B cell (primary cell): ENCODE measurements around the gene EEF1AKMT2. TPM values are rescaled to one million over a fixed set of nuclear protein-coding genes. Genes with fewer than 3 reads are reported as not detected.

ENCODE experiments used
- ATAC-seq: fragments of 200-7000 bp; cut with Tn5 transposase; one replicate; pipeline ENCODE4 v1.10.0; 2021; ENCODE audit warnings: low read depth, mild to moderate bottlenecking, moderate number of reproducible peaks, moderate library complexity
- CTCF ChIA-PET: fragments of 350-600 bp; sonication (Branson Sonifier 250); formaldehyde crosslinking; loops from one replicate; lab custom pipeline; 2021; ENCODE audit warnings: antibody characterized with exemption, inconsistent platforms; lab: Charles Lee
- POLR2A ChIA-PET: fragments of 350-600 bp; sonication (Branson Sonifier 250); formaldehyde crosslinking; loops from one replicate; lab custom pipeline; 2021; ENCODE audit warnings: antibody characterized with exemption; lab: Charles Lee
- DNase-seq: peaks from one replicate; pipeline ENCODE4 v3.0.0; 2013
- H2AFZ ChIP-seq: 2 replicates; pipeline ENCODE4 v1.6.1; 2012; ENCODE audit warnings: mild to moderate bottlenecking, low read depth, low read length; ENCODE audit not compliant: insufficient read depth, poor library complexity, severe bottlenecking
- H3K27ac ChIP-seq, 2 donors: 1 replicate in 1 of 2; 2 replicates in 1 of 2; pipeline ENCODE4 v1.5.1; 2012 to 2013; ENCODE audit warnings: low read length in 2 of 2, mild to moderate bottlenecking in 2 of 2, moderate library complexity in 1 of 2
- H3K27me3 ChIP-seq, 4 experiments: fragments of 200-600 bp in 1 of 4; sonication (generic) in 1 of 4; replicated peaks in 1 of 4; 1 replicate in 2 of 4; 2 replicates in 2 of 4; pipeline versions ENCODE4 v1.6.1 to v1.7.0; 2013 to 2016; ENCODE audit warnings: low read length in 3 of 4, mild to moderate bottlenecking in 2 of 4, mixed read lengths in 1 of 4, moderate library complexity in 1 of 4; ENCODE audit not compliant: insufficient read depth in 4 of 4, control insufficient read depth in 3 of 4; ENCODE audit errors: control extremely low read depth in 1 of 4
- H3K36me3 ChIP-seq, 2 experiments: replicated peaks in 1 of 2; 1 replicate in 1 of 2; 2 replicates in 1 of 2; pipeline versions ENCODE4 v1.6.1 to v1.7.1; 2013; ENCODE audit warnings: low read length in 1 of 2; ENCODE audit not compliant: insufficient read depth in 2 of 2, control insufficient read depth in 1 of 2; ENCODE audit errors: control extremely low read depth in 1 of 2, extremely low read depth in 1 of 2
- H3K4me1 ChIP-seq, 2 donors: fragments of 200-600 bp in 1 of 2; sonication (generic) in 1 of 2; 1 replicate in 1 of 2; 2 replicates in 1 of 2; pipeline versions ENCODE4 v1.5.1 to v1.6.1; 2013 to 2017; ENCODE audit warnings: low read length in 2 of 2; ENCODE audit not compliant: control insufficient read depth in 2 of 2, insufficient read depth in 2 of 2
- H3K4me2 ChIP-seq: replicated peaks from 2 replicates; pipeline ENCODE3; 2012; ENCODE audit warnings: mild to moderate bottlenecking, low read depth, low read length; ENCODE audit not compliant: poor library complexity, severe bottlenecking
- H3K4me3 ChIP-seq, 5 experiments: fragments of 200-600 bp in 1 of 5; sonication (generic) in 1 of 5; 1 replicate in 3 of 5; 2 replicates in 2 of 5; pipeline versions ENCODE4 v1.5.1 to v1.7.0; 2011 to 2016; ENCODE audit warnings: low read length in 4 of 5, mild to moderate bottlenecking in 4 of 5, low read depth in 2 of 5, control low read depth in 1 of 5, moderate library complexity in 1 of 5; ENCODE audit not compliant: insufficient read depth in 1 of 5; ENCODE audit errors: control extremely low read depth in 1 of 5, extremely low read depth in 1 of 5
- H3K79me2 ChIP-seq: fragments of 200-600 bp; sonication (generic); one replicate; pipeline ENCODE4 v1.6.0; 2016; ENCODE audit warnings: low read length; ENCODE audit not compliant: control insufficient read depth, insufficient read depth
- H3K9ac ChIP-seq: fragments of 200-600 bp; sonication (generic); 2 replicates; pipeline ENCODE4 v1.6.1; 2017; ENCODE audit warnings: mild to moderate bottlenecking, low read length, moderate library complexity
- H3K9me3 ChIP-seq, 3 donors: one replicate each; pipeline versions ENCODE4 v1.6.1 to v1.7.1; 2013; ENCODE audit warnings: low read length in 2 of 3; ENCODE audit not compliant: control insufficient read depth in 2 of 3, insufficient read depth in 1 of 3; ENCODE audit errors: control extremely low read depth in 1 of 3
- H4K20me1 ChIP-seq: 2 replicates; pipeline ENCODE4 v1.6.0; 2012; ENCODE audit warnings: mild to moderate bottlenecking, low read length; ENCODE audit not compliant: insufficient read depth, control insufficient read depth, poor library complexity, severe bottlenecking
- H3K27ac Mint-ChIP-seq: one replicate; pipeline ENCODE4 v1.8.0; 2021; ENCODE audit warnings: mixed read lengths
- H3K27me3 Mint-ChIP-seq: one replicate; pipeline ENCODE4 v1.8.0; 2021; ENCODE audit warnings: mixed read lengths
- H3K4me1 Mint-ChIP-seq: one replicate; pipeline ENCODE4 v1.8.0; 2021; ENCODE audit warnings: mixed read lengths
- H3K4me3 Mint-ChIP-seq: one replicate; pipeline ENCODE4 v1.8.0; 2021; ENCODE audit warnings: mixed read lengths
- H3K9me3 Mint-ChIP-seq: one replicate; pipeline ENCODE4 v1.8.0; 2022; ENCODE audit warnings: mixed read lengths; ENCODE audit not compliant: insufficient read depth
- EZH2 ChIP-seq: IDR thresholded peaks from 2 replicates; pipeline ENCODE4 v1.6.1; 2012; ENCODE audit warnings: borderline replicate concordance, low read depth, mild to moderate bottlenecking, moderate library complexity, low read length; ENCODE audit not compliant: insufficient read depth, poor library complexity, severe bottlenecking
- WGBS: methylation state at CpG from one replicate; pipeline ENCODE4 v1.1.5; 2013; ENCODE audit warnings: missing lambda C conversion rate; ENCODE audit not compliant: insufficient coverage; 5-methylcytosine and 5-hydroxymethylcytosine counted together
- intact Hi-C: fragments of 100-400 bp; cut with micrococcal nuclease; formaldehyde crosslinking; loops from one replicate; pipeline ENCODE4 v1.10.0; 2022
- polyA plus RNA-seq: library from polyadenylated mRNA; depleted of rRNA; stranded (reverse); fragments of >200 nt; gene quantifications from 2 replicates; pipeline ENCODE4 v1.2.3, GENCODE V29; 2012
- total RNA-seq, 2 donors: library from RNA; stranded (reverse); fragments of 120-200 nt in 1 of 2; gene quantifications; 1 replicate in 1 of 2; 2 replicates in 1 of 2; pipeline versions ENCODE4 v1.2.3 to v1.2.4, GENCODE V29; 2013 to 2022
- TF ChIP-seq, protein P1 (sequence below): fragments of 200-600 bp; IDR thresholded peaks from one replicate; pipeline ENCODE4 v1.8.0; 2022; ENCODE audit warnings: antibody characterized with exemption, mild to moderate bottlenecking

The EEF1AKMT2 gene
- total and polyA plus RNA-seq, 2 donors (not counting 1 experiment from before 2014, with no cell fraction given): 8.8 to 15.0 TPM

- no peaks in the 10 kb centered on the region for H3K9me3 ChIP-seq
- ATAC-seq (peak; percentile 8), DNase-seq (no peak)
- ChIA-PET POLR2A (interaction anchor here (0.6 to 3.6 kb wide), 16 partner anchors 18 to 211 kb away, joined by 3 to 62 read pairs (median 4); no protein-coding TSS in a partner anchor), CTCF (interaction anchor here (1.3 to 7.9 kb wide), 17 partner anchors 19 to 747 kb away, joined by 5 to 415 read pairs (median 52); no protein-coding TSS in a partner anchor)
- under 1% methylated on average over 101 of the region's 101 CpGs for WGBS
- TF ChIP-seq, protein P1, sequence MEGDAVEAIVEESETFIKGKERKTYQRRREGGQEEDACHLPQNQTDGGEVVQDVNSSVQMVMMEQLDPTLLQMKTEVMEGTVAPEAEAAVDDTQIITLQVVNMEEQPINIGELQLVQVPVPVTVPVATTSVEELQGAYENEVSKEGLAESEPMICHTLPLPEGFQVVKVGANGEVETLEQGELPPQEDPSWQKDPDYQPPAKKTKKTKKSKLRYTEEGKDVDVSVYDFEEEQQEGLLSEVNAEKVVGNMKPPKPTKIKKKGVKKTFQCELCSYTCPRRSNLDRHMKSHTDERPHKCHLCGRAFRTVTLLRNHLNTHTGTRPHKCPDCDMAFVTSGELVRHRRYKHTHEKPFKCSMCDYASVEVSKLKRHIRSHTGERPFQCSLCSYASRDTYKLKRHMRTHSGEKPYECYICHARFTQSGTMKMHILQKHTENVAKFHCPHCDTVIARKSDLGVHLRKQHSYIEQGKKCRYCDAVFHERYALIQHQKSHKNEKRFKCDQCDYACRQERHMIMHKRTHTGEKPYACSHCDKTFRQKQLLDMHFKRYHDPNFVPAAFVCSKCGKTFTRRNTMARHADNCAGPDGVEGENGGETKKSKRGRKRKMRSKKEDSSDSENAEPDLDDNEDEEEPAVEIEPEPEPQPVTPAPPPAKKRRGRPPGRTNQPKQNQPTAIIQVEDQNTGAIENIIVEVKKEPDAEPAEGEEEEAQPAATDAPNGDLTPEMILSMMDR: no peak
- no peak for TF ChIP-seq EZH2
- Mint-ChIP-seq H3K4me3 (peak overlapping the region; percentile 93), H3K27ac (peak overlapping the region; percentile 98), H3K4me1 (peaks cover 54% of the 10 kb centered on the region), H3K27me3 (no peaks in the 10 kb centered on the region), H3K9me3 (no peaks in the 10 kb centered on the region)
- peak overlapping the region; percentile 29 for H2AFZ ChIP-seq
- peak overlapping the region; percentile 79 for H3K9ac ChIP-seq
- H3K79me2 ChIP-seq: peaks cover 57% of the 10 kb centered on the region
- intact Hi-C loops: loop anchor here (2.0 to 10.0 kb wide), 5 partner anchors 57 to 649 kb away; partner anchors contain the start of genes ABRAXAS2, CHST15 and OAT
- H4K20me1 ChIP-seq: peaks cover 20% of the 10 kb centered on the region
- H3K4me1 ChIP-seq: peaks cover 39 to 53% of the 10 kb centered on the region in 2 donors
- H3K27ac ChIP-seq: peak overlapping the region; percentile 63 to 79
- peak overlapping the region; percentile 66 to 89 (median 72) for H3K4me3 ChIP-seq
- H3K36me3 ChIP-seq: peaks cover 0 to 6% of the 10 kb centered on the region in 2 experiments
- peak overlapping the region; percentile 90 for H3K4me2 ChIP-seq
- H3K27me3 ChIP-seq: no peaks in the 10 kb centered on the region
Observed at GRCh38 chr10:124743191-124744101, 48.2 kb downstream of the EEF1AKMT2 start.
